Activated gamma-delta T cell treated with anti-CD3 and anti-CD28 coated beads, Interleukin-2, amount 50 U/mL, for 16 hours (primary cell): ENCODE data around the gene SORCS1.

Experiments
- DNase-seq: peaks from one replicate; pipeline ENCODE4 v3.0.0-alpha.2; 2020; ENCODE audit warnings: low read depth

The SORCS1 gene

GRCh38 chr10:106897719-106898118 is 266.8 kb downstream of the SORCS1 start:
- no peak for DNase-seq

DNA sequence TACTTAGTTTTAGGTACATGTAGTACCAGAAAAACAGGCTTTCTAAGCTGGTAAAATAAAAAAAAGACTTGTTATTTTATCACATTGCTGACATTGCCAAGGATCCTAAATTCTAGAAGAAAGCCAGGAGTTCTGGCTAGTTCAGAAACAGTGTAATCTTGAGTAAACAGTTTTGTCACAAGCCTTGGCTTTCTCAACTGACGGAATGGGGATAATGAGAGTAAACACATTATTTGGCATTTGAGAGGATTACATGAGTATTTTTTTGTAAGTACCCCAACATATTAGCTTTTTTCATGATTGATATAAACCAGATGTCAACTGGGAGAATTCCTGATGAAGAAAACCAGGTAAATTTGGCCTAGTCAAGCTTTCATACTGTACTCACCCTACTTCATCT is 269.8 kb downstream of the SORCS1 start:
- DNase-seq, result no peak

GRCh38 chr10:106877574-106877973 is 286.9 kb downstream of the SORCS1 start:
- no peak for DNase-seq

DNA sequence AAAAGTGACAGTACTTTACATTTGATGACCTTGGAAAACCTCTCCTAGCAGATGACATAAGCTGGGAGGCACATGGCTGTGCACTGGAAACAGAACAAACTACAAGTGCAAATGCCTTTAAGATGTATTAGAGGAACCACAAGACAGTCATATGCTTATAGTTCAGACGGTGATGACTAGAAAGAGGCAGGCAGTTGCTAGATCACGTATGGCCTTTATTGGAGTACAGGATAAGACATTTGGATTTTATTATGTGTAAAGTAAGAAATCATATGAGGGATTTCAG is 290.0 kb downstream of the SORCS1 start:
- no peak for DNase-seq

DNA sequence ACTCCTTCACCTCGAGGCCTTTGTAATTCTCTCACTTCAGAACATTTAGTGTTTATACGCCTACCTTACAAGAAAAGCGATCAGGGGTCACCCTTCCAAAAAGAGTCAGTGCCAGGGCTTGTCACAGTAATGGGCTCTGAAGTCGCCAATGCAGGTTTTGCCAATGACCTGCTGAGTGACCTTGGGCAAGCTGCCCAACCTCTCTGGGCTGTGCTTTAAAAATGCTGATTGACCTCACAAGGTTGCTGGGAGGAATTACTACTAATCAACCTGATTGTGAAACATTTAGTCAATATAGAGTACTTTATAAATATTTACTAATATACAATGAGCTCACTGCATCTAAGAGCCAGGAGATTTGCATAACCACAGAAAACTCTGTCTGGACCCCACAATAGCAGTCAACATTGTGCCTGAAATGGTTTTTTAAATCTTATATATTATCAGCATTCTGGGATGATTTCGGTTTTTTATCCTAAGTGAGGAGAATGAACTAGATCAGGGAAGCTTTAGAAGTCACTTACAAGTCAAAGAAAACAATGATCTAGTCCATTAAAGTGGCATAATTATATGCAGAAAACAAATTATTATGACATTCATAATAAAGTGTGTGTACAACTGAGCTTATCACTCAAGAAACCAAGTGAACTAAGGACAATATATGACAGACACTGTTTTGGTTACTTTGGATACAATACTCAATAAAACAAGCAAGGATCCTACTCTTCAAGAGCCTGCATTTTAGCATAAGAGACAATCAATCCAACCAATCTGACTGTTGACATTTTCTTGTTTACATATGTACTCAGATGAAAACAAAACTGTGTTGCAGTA is 290.5 kb downstream of the SORCS1 start:
- no peak for DNase-seq

DNA sequence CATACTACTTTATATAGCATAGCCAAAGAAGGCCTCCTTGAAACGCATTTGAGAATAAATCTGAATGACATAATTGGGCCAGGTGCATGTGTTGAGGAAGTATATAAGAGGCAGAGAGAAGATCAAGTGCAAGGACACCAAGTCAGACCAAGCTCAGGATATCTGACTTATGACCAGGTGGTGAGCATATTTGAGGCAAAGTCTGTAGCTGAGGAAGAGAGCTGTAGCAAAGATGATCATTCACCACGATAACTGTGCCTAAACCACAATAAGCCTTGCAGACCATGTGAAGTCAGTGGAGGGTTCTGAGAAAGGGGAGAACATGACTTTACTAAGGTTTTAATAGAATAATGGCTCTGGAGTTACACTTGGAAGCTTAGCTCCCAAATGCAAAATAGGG is 292.3 kb downstream of the SORCS1 start:
- DNase-seq, result no peak

GRCh38 chr10:106866244-106866845 is 298.2 kb downstream of the SORCS1 start:
- DNase-seq, result no peak

GRCh38 chr10:106864031-106864430 is 300.5 kb downstream of the SORCS1 start:
- DNase-seq, result no peak

DNA sequence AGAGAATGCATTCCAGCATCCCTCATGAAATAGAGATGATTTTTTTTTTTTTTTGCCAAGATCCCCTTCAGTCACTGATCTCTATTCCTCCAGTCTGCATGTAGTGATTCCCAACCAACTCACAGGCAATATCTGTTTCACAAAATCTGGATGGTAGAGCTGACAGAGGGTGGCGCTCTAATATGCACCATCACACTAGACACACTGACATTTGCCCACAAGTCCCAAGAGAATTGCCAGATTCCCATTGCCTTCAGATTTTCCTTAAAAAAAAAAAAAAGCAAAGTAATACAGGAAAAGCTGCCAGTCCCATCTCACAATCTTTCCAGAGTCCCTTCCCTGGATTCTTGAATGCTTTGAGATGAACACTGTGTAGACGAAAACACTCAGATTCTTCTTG is 301.0 kb downstream of the SORCS1 start:
- no peak for DNase-seq

DNA sequence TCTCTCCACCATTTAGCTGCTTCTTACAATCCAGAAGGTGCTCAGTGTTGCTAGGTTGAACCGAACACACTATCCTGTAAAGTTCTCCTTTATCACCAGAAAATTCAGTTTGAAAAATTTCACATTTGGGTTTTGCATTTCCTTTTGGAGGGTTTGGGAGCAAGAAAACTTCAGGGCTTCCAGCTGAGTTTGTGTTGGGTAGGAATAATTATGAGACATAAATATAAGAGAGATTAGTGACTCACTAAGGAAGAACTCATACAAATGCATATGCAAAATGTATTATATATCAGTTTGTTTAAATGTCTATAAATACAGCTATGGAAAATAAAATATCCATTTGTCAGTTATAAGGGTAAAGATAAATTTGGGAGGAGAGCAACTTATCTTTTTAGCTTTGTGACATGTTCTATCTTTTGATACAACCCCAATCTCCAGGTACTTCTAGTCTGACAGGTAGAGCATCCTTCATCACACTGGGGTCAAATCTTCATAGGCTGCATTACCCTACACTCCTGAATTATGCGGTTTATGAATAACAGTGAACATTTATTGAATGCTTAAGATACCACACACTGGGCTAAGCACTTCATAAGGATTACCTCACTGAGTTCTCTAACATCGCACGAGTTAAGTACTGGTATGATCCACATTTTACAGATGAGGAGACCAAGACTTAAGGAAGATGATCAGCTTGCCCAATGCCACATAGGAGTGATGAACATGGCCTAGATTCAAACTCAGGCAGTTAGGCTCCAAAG is 304.4 kb downstream of the SORCS1 start:
- no peak for DNase-seq

DNA sequence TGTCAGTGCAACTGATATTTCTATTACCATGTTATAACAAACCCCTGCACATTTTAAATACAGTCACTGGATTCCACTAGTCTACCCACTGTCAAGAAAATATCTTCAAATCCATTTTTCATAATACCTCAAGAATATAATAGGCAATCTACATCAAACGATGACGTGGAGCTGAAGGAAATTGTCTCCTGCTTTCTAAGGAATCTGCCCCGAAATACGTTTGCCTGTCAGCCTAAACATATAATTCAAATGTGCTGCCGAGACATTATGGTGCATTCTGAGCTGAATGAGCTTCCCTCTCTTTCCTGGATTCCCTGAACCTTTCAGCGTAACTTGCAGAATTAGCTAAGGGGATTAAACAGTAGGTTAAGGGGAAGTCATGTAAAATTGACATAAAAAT is 306.8 kb downstream of the SORCS1 start:
- no peak for DNase-seq

- DNase-seq, result no peak
Measured at GRCh38 chr10:106857213-106857612, 307.3 kb downstream of the SORCS1 start.

GRCh38 chr10:106836933-106837663 is 327.4 kb downstream of the SORCS1 start:
- no peak for DNase-seq

GRCh38 chr10:106832846-106833245 is 331.7 kb downstream of the SORCS1 start:
- DNase-seq, result no peak

- DNase-seq, result no peak
Measured at GRCh38 chr10:106830471-106830870, 334.0 kb downstream of the SORCS1 start.

DNA sequence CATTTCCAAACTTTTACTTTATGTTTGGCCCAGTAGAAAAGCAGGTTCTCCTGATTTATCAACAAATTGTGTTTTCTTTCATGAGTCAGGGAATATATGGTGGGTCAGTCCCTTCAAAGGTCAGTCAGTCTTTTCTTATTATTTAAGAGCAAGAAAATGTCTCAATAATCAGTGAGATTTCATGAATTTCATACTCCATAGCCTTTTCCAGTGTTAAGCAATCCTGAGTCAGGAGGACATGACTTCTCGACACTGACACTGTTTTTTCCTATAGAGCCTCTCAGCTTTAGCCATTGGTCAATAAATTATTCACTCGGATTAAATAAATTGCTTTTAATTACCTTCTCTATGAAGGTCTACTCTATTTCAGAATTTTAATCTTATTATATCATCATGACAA is 334.5 kb downstream of the SORCS1 start:
- no peak for DNase-seq

GRCh38 chr10:106826716-106827115 is 337.8 kb downstream of the SORCS1 start:
- DNase-seq, result no peak

DNA sequence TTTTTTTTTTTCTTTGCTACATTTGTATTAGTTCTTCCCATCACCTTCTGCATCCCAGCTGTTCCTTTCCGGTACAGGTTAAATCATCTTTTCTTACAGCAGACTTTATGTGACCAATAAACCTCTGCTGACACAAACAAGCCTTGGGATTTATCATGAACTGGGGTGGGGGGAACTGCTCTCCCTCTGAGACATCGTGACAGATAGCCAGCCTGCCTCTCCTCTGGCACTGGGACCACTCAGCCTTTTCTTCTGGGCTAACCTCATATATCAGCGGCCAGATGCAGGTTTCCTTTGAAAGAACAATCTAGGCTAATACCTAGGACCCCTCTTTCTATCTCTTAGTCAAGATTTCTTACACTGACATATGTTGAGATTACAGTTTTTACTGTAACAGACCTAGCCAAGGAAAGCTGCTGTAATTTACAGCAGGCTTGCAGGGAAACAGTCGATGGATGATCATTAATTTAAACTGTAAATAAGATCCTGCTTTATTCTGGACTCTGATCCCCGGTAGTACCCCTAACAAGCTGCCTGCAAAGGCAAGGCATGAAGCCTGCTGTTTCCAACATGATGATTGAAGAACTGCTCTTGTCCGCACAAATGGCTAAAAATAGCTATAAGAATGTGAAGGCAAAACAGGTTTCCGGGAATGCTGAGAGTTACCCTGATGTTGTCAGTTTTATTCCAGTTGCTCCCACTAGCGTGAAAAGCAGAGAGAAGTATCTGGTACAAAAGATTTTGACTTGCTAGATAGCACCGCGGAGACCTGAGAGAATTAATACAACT is 338.7 kb downstream of the SORCS1 start:
- no peak for DNase-seq

- no peak for DNase-seq
Measured at GRCh38 chr10:106820579-106820978, 343.9 kb downstream of the SORCS1 start.

- DNase-seq, result no peak
Measured at GRCh38 chr10:106819490-106819889, 345.0 kb downstream of the SORCS1 start.

- DNase-seq, result no peak
Measured at GRCh38 chr10:106816318-106817085, 348.0 kb downstream of the SORCS1 start.
